ENCODE data around the gene TNRC18.

DNA sequence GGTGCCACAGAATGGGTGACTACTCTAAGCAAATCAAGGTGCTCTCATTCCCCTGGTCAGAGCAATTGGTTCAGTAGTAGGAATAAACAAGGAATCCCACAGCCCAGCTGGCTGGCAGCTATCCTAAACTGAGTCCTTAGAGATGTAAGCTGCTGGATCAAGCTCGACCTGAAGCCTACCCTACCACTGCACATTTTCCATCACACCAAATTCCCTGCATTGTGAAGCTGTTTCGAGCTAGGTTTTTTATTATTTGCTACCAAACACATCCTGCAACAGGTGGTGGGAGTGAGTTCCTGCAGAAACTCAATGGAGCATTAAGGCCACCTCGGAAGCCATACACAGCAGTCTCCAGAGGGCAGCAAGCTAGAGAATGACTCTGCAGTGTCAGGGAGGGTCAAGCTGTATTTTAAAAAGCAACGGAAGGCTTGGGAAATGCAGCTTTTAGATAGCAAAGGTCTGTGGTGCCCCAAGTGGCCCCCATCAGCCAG lies 33.7 kb upstream of the TNRC18 start:
- TF ChIP-seq CTCF (IDR thresholded peaks at IDR 0.05) = no peak
- TF ChIP-seq POLR2AphosphoS5 (IDR thresholded peaks at IDR 0.05) = no peak
- TF ChIP-seq POLR2A (IDR thresholded peaks at IDR 0.05) = no peak
- no peak for TF ChIP-seq EP300 (IDR thresholded peaks at IDR 0.05)
